ENCODE measurements around the gene ABHD14A.

DNA sequence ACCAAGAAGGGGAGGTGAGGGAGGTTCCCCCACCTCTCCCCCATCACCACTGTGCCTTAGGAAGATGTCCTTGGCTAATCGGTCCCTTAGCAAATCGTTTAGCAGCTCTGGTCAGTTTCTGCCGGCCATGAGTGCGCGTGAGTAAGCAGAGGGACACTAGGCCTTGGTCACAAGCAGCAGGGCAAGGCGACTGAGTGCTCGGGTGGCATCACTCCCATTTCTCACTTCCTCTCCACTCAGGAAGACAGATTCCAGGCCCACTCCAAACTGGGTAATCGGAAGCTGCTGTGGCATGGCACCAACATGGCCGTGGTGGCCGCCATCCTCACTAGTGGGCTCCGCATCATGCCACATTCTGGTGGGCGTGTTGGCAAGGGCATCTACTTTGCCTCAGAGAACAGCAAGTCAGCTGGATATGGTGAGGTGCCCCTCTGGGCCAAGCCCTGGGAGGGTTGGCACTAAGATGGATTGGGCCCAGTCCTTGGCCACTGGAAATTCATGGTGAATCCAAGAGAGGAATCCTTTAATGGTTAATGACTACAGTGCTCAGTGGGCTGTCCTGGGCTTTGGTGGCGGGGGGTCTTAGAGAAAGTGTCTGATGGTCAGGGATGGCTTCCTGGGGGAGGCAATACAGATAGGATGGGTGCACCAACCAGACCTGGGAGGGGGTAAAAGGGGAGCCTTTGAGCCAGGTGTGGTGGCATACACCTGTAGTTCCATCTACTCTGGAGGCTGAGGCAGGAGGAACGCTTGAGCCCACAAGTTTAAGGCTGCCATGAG lies 28.7 kb upstream of the ABHD14A start:
- TF ChIP-seq, protein P1, sequence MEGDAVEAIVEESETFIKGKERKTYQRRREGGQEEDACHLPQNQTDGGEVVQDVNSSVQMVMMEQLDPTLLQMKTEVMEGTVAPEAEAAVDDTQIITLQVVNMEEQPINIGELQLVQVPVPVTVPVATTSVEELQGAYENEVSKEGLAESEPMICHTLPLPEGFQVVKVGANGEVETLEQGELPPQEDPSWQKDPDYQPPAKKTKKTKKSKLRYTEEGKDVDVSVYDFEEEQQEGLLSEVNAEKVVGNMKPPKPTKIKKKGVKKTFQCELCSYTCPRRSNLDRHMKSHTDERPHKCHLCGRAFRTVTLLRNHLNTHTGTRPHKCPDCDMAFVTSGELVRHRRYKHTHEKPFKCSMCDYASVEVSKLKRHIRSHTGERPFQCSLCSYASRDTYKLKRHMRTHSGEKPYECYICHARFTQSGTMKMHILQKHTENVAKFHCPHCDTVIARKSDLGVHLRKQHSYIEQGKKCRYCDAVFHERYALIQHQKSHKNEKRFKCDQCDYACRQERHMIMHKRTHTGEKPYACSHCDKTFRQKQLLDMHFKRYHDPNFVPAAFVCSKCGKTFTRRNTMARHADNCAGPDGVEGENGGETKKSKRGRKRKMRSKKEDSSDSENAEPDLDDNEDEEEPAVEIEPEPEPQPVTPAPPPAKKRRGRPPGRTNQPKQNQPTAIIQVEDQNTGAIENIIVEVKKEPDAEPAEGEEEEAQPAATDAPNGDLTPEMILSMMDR (CRISPR knock-in tag; IDR thresholded peaks at IDR 0.05) = no peak
- TF ChIP-seq JUN (CRISPR knock-in tag; IDR thresholded peaks at IDR 0.05) (no peak), ZFP1 (CRISPR knock-in tag; IDR thresholded peaks at IDR 0.05) (no peak), NR1H2 (CRISPR knock-in tag; IDR thresholded peaks at IDR 0.05; ENCODE audit: borderline replicate concordance, low read depth) (no peak), ZNF124 (CRISPR knock-in tag; IDR thresholded peaks at IDR 0.05) (no peak), SRF (IDR thresholded peaks at IDR 0.05; ENCODE audit: low read depth, low read length) (no peak), ZBTB7A (CRISPR knock-in tag; IDR thresholded peaks at IDR 0.05) (no peak), GABPA (IDR thresholded peaks at IDR 0.05; ENCODE audit: low read depth, low read length) (no peak), GABPA (CRISPR knock-in tag; IDR thresholded peaks at IDR 0.05; ENCODE audit: low read depth) (no peak)
- TF ChIP-seq, protein P2, sequence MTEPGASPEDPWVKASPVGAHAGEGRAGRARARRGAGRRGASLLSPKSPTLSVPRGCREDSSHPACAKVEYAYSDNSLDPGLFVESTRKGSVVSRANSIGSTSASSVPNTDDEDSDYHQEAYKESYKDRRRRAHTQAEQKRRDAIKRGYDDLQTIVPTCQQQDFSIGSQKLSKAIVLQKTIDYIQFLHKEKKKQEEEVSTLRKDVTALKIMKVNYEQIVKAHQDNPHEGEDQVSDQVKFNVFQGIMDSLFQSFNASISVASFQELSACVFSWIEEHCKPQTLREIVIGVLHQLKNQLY (CRISPR knock-in tag; IDR thresholded peaks at IDR 0.05) = no peak

Measured in HepG2 (cell line).